ENCODE results near the gene TUBA3D.

GRCh38 chr2:131519466-131519865, 43.5 kb downstream of the TUBA3D start:
- TF ChIP-seq, protein P1, sequence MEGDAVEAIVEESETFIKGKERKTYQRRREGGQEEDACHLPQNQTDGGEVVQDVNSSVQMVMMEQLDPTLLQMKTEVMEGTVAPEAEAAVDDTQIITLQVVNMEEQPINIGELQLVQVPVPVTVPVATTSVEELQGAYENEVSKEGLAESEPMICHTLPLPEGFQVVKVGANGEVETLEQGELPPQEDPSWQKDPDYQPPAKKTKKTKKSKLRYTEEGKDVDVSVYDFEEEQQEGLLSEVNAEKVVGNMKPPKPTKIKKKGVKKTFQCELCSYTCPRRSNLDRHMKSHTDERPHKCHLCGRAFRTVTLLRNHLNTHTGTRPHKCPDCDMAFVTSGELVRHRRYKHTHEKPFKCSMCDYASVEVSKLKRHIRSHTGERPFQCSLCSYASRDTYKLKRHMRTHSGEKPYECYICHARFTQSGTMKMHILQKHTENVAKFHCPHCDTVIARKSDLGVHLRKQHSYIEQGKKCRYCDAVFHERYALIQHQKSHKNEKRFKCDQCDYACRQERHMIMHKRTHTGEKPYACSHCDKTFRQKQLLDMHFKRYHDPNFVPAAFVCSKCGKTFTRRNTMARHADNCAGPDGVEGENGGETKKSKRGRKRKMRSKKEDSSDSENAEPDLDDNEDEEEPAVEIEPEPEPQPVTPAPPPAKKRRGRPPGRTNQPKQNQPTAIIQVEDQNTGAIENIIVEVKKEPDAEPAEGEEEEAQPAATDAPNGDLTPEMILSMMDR (IDR thresholded peaks at IDR 0.05), result no peak
- TF ChIP-seq, protein P2, sequence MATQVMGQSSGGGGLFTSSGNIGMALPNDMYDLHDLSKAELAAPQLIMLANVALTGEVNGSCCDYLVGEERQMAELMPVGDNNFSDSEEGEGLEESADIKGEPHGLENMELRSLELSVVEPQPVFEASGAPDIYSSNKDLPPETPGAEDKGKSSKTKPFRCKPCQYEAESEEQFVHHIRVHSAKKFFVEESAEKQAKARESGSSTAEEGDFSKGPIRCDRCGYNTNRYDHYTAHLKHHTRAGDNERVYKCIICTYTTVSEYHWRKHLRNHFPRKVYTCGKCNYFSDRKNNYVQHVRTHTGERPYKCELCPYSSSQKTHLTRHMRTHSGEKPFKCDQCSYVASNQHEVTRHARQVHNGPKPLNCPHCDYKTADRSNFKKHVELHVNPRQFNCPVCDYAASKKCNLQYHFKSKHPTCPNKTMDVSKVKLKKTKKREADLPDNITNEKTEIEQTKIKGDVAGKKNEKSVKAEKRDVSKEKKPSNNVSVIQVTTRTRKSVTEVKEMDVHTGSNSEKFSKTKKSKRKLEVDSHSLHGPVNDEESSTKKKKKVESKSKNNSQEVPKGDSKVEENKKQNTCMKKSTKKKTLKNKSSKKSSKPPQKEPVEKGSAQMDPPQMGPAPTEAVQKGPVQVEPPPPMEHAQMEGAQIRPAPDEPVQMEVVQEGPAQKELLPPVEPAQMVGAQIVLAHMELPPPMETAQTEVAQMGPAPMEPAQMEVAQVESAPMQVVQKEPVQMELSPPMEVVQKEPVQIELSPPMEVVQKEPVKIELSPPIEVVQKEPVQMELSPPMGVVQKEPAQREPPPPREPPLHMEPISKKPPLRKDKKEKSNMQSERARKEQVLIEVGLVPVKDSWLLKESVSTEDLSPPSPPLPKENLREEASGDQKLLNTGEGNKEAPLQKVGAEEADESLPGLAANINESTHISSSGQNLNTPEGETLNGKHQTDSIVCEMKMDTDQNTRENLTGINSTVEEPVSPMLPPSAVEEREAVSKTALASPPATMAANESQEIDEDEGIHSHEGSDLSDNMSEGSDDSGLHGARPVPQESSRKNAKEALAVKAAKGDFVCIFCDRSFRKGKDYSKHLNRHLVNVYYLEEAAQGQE (IDR thresholded peaks at IDR 0.05; ENCODE audit: low read depth, low read length), result no peak
- TF ChIP-seq SIN3A (IDR thresholded peaks at IDR 0.05; ENCODE audit: borderline replicate concordance, low read depth, low read length), result no peak
- TF ChIP-seq SMC3 (IDR thresholded peaks at IDR 0.05; ENCODE audit: low read depth, low read length), result no peak
- TF ChIP-seq TAF1 (IDR thresholded peaks at IDR 0.05; ENCODE audit: borderline replicate concordance, low read depth, low read length), result no peak
- no peak for TF ChIP-seq POLR2AphosphoS5 (IDR thresholded peaks at IDR 0.05; ENCODE audit: low read depth, low read length)
- no peak for TF ChIP-seq RAD21 (IDR thresholded peaks at IDR 0.05; ENCODE audit: low read length)
- no peak for TF ChIP-seq GABPA (IDR thresholded peaks at IDR 0.05; ENCODE audit: low read depth)
- no peak for TF ChIP-seq NFIC (IDR thresholded peaks at IDR 0.05; ENCODE audit: borderline replicate concordance)
- no peak for TF ChIP-seq FOXM1 (IDR thresholded peaks at IDR 0.05; ENCODE audit: low read depth)
- TF ChIP-seq RFX5 (IDR thresholded peaks at IDR 0.05; ENCODE audit: low read length), result no peak
- no peak for TF ChIP-seq ZBTB33 (IDR thresholded peaks at IDR 0.05; ENCODE audit: borderline replicate concordance, low read depth)
- no peak for TF ChIP-seq EP300 (IDR thresholded peaks at IDR 0.05; ENCODE audit: borderline replicate concordance in 1 of 2, low read depth in 1 of 2, low read length in 1 of 2)

Data from SK-N-SH (cell line).